HepG2 (cell line): ENCODE data around the gene PDE3B. TPM values are rescaled to one million over a fixed set of nuclear protein-coding genes. Genes with fewer than 3 reads are reported as not detected.

ENCODE experiments used
- ATAC-seq: fragments of 200-7000 bp; cut with Tn5 transposase; 3 replicates; pipeline ENCODE4 v1.9.1; 2020; ENCODE audit warnings: mild to moderate bottlenecking, moderate library complexity
- BruUV-seq: library from RNA; stranded (reverse); fragments of 400-500 nt; replicated peaks from 2 replicates; lab custom pipeline; 2021; lab: Mats Ljungman, UMichigan
- CTCF ChIA-PET: fragments of 300-600 bp; formaldehyde crosslinking; extraction: SDS; loops from one replicate; lab custom pipeline; 2021; ENCODE audit warnings: low total read pairs, inconsistent platforms, low intra/inter-chr PET ratio; lab: Yijun Ruan, JAX
- POLR2A ChIA-PET: fragments of 350-600 bp; sonication (Branson Sonifier 250); formaldehyde crosslinking; loops from one replicate; lab custom pipeline; 2020; ENCODE audit warnings: antibody characterized with exemption, inconsistent platforms; lab: Yijun Ruan, JAX
- DNase-seq: peaks from one replicate; pipeline ENCODE4 v3.0.0-alpha.2; 2015; ENCODE audit warnings: low spot score
- FAIRE-seq: peaks from 3 replicates; lab custom pipeline; 2011; peaks lifted over from hg19 to GRCh38; lab: Jason Lieb, UNC
- H2AFZ ChIP-seq: one replicate; pipeline ENCODE4 v1.6.1; 2011; ENCODE audit warnings: low read length, inconsistent platforms
- H3K27ac ChIP-seq: fragments of 300-600 bp; 3 replicates; pipeline ENCODE4 v1.8.0; 2011; ENCODE audit warnings: mixed run types, mild to moderate bottlenecking, mixed read lengths, low read length, inconsistent platforms; ENCODE audit not compliant: insufficient read depth; ENCODE audit errors: extremely low read length
- H3K27me3 ChIP-seq, 2 experiments: fragments of 200-600 bp in 1 of 2; 2 replicates in 1 of 2; 3 replicates in 1 of 2; pipeline versions ENCODE4 v1.6.0 to v1.8.0; 2011; ENCODE audit warnings: low read length in 2 of 2, mild to moderate bottlenecking in 2 of 2, moderate library complexity in 2 of 2, inconsistent platforms in 1 of 2; ENCODE audit not compliant: insufficient read depth in 2 of 2, control insufficient read depth in 1 of 2
- H3K36me3 ChIP-seq, 2 experiments: fragments of 200-600 bp in 1 of 2; replicated peaks in 1 of 2; 2 replicates in 1 of 2; 3 replicates in 1 of 2; pipeline versions ENCODE4 v1.5.1 to v1.8.0; 2011; ENCODE audit warnings: low read length in 2 of 2, inconsistent platforms in 1 of 2; ENCODE audit not compliant: insufficient read depth in 2 of 2, control insufficient read depth in 1 of 2
- H3K4me1 ChIP-seq: 2 replicates; pipeline ENCODE4 v1.5.1; 2012; ENCODE audit warnings: low read length, inconsistent platforms; ENCODE audit not compliant: insufficient read depth
- H3K4me2 ChIP-seq: 2 replicates; pipeline ENCODE4 v1.6.0; 2011; ENCODE audit warnings: low read depth, low read length, inconsistent platforms
- H3K4me3 ChIP-seq, 3 experiments: fragments of 200-600 bp in 1 of 3; sonication (generic), shearing (Covaris generic) in 1 of 3; replicated peaks in 1 of 3; 2 replicates each; pipeline ENCODE4 v1.5.1; 2011 to 2016; ENCODE audit warnings: low read length in 3 of 3, inconsistent platforms in 2 of 3, low read depth in 2 of 3, mild to moderate bottlenecking in 2 of 3, control low read depth in 1 of 3, mixed read lengths in 1 of 3; ENCODE audit not compliant: insufficient read depth in 1 of 3
- H3K79me2 ChIP-seq: one replicate; pipeline ENCODE4 v1.6.1; 2011; ENCODE audit warnings: low read length, inconsistent platforms; ENCODE audit not compliant: insufficient read depth
- H3K9ac ChIP-seq: 2 replicates; pipeline ENCODE4 v1.6.0; 2011; ENCODE audit warnings: mild to moderate bottlenecking, low read depth, low read length, inconsistent platforms; ENCODE audit not compliant: insufficient read depth
- H3K9me3 ChIP-seq: 2 replicates; pipeline ENCODE4 v1.5.1; 2012; ENCODE audit warnings: mild to moderate bottlenecking, low read length
- H4K20me1 ChIP-seq: 2 replicates; pipeline ENCODE4 v1.6.0; 2011; ENCODE audit warnings: inconsistent platforms, mild to moderate bottlenecking, low read length, moderate library complexity; ENCODE audit not compliant: insufficient read depth
- CHCHD3 ChIP-seq: sonication (generic); formaldehyde crosslinking; IDR thresholded peaks from 2 replicates; pipeline ENCODE4 v1.8.0; 2022; ENCODE audit warnings: mild to moderate bottlenecking, missing genetic modification reagents, moderate library complexity
- HNRNPH1 ChIP-seq: fragments of 200-400 bp; formaldehyde crosslinking; optimal IDR thresholded peaks from 2 replicates; pipeline ENCODE3; 2017; ENCODE audit warnings: mild to moderate bottlenecking, low read depth, low read length
- JARID2 ChIP-seq: sonication (generic); formaldehyde crosslinking; IDR thresholded peaks from 2 replicates; pipeline ENCODE4 v1.8.1; 2023; ENCODE audit warnings: missing genetic modification reagents, inconsistent platforms; ENCODE audit not compliant: insufficient replicate concordance
- USF2 ChIP-seq, 2 experiments: sonication (generic) in 1 of 2; formaldehyde crosslinking in 1 of 2; IDR thresholded peaks; 2 replicates each; pipeline versions ENCODE4 v1.5.1 to v1.6.1; 2011 to 2020; ENCODE audit warnings: borderline replicate concordance in 1 of 2, low read depth in 1 of 2, low read length in 1 of 2, mild to moderate bottlenecking in 1 of 2, missing genetic modification reagents in 1 of 2, moderate library complexity in 1 of 2
- ZHX1 ChIP-seq: sonication (generic); formaldehyde crosslinking; IDR thresholded peaks from 2 replicates; pipeline ENCODE4 v1.8.1; 2022; ENCODE audit warnings: low read depth, mild to moderate bottlenecking, missing genetic modification reagents
- ZNF883 ChIP-seq: sonication (generic); formaldehyde crosslinking; IDR thresholded peaks from 2 replicates; pipeline ENCODE4 v1.5.1; 2020; ENCODE audit warnings: mild to moderate bottlenecking, missing genetic modification reagents; ENCODE audit errors: not compliant biosample characterization
- in situ Hi-C: cut with HindIII; loops from 2 replicates; pipeline ENCODE4 v1.10.0; 2017; ENCODE audit warnings: low pct_unique_long_range_greater_than_20kb; ENCODE audit not compliant: extremely low pct_ligation_motif_present
- intact Hi-C: fragments of 100-400 bp; cut with micrococcal nuclease; formaldehyde crosslinking; loops from one replicate; pipeline ENCODE4 v1.10.0; 2022; ENCODE audit not compliant: unreplicated experiment
- polyA plus RNA-seq, 8 experiments: library from polyadenylated mRNA; depleted of rRNA in 3 of 8; stranded (reverse) in 7 of 8; unstranded in 1 of 8; fragments of >200 nt; fragmentation: Illumina TruSeq in 4 of 8; extraction: Trizol in 4 of 8; gene quantifications; 2 replicates each; pipeline versions ENCODE4 v1.2.1 to v1.2.3, GENCODE V29; 2011 to 2016; ENCODE audit warnings: low read depth in 4 of 8, missing spikeins in 1 of 8, mixed read lengths in 1 of 8; ENCODE audit not compliant: insufficient read depth in 1 of 8
- total RNA-seq, 5 experiments: library from RNA; depleted of rRNA; stranded (reverse); fragments of >200 nt; fragmentation: Illumina TruSeq; extraction: Trizol; gene quantifications; 2 replicates each; pipeline ENCODE4 v1.2.3, GENCODE V29; 2016; ENCODE audit warnings: low read depth in 1 of 5

PDE3B gene
- total and polyA plus RNA-seq, 2 of the 13 experiments (the other 11 are each of a cell fraction or from before 2014, with no cell fraction given), result 14.1 to 26.5 TPM

GRCh38 chr11:14607713-14608112 is 35.9 kb upstream of the PDE3B start:
- intact Hi-C loops, result no loop called here
- no peak for DNase-seq
- Histone ChIP-seq H3K27me3 (no peaks in the 10 kb centered on the region), H3K9me3 (no peaks in the 10 kb centered on the region), H3K79me2 (no peaks in the 10 kb centered on the region), H3K4me2 (no peak overlapping the region), H3K4me1 (peaks cover 20% of the 10 kb centered on the region), H3K36me3 (peaks cover 7 to 59% of the 10 kb centered on the region in 2 experiments), H4K20me1 (no peaks in the 10 kb centered on the region), H2AFZ (no peak overlapping the region), H3K4me3 (no peak overlapping the region), H3K27ac (no peak overlapping the region), H3K9ac (no peak overlapping the region)
- no TSS peak for BruUV-seq
- no peak for ATAC-seq
- TF ChIP-seq USF2 (IDR thresholded peaks at IDR 0.05; ENCODE audit: low read depth, low read length) (no peak), USF2 (CRISPR knock-in tag; IDR thresholded peaks at IDR 0.05; ENCODE audit: borderline replicate concordance) (no peak), CHCHD3 (CRISPR knock-in tag) (no peak), ZNF883 (no peak), ZHX1 (CRISPR knock-in tag) (no peak), JARID2 (CRISPR knock-in tag) (no peak), HNRNPH1 (no peak)
- CTCF ChIA-PET, result no interaction called here
- in situ Hi-C loops, result no loop called here
- POLR2A ChIA-PET, result no interaction called here
- no peak for FAIRE-seq
